NCI-H1417 (cell line): ENCODE data around the gene INTS11.

Source experiments
- DNase-seq, 3 experiments: peaks; one replicate each; lab custom pipeline; 2025; lab: John Stamatoyannopoulos, UW

Gene INTS11

DNA sequence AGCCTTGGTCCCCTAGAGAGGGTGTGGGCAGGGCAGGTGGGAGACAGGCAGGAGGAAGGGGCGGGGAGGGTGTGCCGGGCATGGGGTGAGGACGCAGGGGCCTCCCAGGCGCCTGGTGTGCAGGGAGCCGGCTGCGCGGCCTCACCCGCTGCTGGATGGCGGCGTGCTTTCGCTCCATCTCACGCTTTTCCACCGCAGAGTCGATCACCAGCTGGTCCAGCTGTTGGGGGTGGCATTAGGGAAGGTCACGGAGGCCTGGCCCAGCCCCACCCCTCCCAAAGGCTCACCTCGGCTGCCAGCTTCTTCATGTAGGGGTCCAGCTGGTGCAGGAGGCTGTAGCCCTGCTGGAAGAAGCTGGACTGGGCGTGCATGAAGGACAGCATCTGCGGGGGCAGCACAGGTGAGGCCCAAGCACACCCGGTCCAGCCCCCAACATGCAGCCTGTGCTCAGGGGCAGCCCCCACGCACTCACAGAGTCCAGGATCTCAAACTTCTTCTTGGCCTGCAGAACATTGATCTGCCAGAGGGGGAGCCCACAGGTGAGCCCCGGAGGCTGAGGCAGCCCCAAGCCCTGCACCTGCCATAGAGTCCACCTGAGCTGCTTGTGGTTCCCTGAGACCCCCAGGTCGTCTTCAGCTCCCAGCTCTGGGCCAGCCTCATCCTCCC, 24.6 kb downstream of the INTS11 start:
- DNase-seq = peak in 1 of 3 experiments; percentile 20

- DNase-seq = peak in 2 of 3 experiments; percentile 40 to 51
Measured at GRCh38 chr1:1298861-1299685, 25.4 kb downstream of the INTS11 start.

DNA sequence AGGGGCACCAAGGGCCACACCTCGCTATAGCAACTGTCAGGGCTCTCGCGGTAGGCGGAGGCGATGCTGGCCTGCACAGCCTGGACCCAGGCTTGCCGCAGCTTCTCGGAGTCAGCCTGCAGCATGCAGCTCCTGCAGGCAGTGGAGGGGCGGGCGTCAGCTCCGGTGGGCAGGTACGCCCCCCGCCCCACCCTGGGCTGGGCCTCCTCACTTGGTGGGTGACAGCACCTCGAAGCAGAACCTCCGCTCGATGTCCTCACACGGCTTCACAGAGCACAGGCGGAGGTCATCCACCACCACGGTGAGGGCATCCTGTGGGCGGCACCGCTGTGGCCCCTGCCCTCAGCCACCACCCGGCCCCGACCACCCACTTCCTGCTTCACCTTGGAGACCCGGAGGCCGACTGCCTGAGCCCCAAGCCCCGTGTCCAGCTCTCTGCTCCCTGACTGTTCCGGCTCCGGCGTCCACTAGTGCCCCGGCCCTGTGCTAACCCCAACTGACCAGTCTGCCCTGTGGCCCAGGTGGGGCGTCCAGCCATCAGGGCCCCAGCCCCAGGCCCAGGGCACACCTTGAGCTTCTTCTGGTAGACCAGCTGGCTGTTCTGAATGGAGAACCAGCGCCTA, 26.5 kb downstream of the INTS11 start:
- no peak for DNase-seq

GRCh38 chr1:1296070-1297061, 28.1 kb downstream of the INTS11 start:
- no peak for DNase-seq

- no peak for DNase-seq
Measured at GRCh38 chr1:1295154-1295923, 29.1 kb downstream of the INTS11 start.

DNA sequence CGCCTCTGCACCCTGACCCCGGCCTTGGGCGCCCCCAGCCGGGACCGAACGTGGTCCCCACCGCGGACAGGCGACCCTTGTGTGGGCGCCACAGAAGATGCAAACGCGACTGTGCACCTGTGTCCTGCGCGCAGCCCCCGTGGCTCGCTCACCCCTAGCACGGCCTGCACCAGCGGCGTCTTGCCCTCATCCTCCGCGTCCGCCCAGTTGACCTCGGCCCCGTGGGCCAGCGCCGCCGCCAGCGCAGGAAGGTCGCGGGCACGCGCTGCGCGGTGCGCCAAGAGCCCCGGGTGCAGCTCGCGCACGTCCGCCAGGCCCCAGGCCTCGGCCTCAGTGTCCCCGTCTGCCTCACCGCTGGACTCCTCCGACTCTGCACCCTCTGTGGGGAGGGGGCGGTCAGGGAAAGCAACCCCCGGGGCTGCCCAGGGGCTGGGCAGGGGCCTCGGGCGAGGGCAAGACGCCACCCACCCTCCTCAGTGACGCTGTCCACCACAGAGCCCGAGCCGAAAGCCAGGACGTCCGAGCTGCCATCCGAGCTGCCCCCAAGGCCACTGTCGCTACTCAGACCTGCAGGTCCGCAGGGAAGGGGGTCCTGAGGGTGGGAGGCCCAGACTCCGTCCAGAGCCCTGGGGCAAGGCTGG, 30.1 kb downstream of the INTS11 start:
- no peak for DNase-seq

- no peak for DNase-seq
Measured at GRCh38 chr1:1293263-1294249, 30.9 kb downstream of the INTS11 start.

GRCh38 chr1:1292851-1293250, 31.6 kb downstream of the INTS11 start:
- no peak for DNase-seq

GRCh38 chr1:1292442-1292779, 32.0 kb downstream of the INTS11 start:
- no peak for DNase-seq

DNA sequence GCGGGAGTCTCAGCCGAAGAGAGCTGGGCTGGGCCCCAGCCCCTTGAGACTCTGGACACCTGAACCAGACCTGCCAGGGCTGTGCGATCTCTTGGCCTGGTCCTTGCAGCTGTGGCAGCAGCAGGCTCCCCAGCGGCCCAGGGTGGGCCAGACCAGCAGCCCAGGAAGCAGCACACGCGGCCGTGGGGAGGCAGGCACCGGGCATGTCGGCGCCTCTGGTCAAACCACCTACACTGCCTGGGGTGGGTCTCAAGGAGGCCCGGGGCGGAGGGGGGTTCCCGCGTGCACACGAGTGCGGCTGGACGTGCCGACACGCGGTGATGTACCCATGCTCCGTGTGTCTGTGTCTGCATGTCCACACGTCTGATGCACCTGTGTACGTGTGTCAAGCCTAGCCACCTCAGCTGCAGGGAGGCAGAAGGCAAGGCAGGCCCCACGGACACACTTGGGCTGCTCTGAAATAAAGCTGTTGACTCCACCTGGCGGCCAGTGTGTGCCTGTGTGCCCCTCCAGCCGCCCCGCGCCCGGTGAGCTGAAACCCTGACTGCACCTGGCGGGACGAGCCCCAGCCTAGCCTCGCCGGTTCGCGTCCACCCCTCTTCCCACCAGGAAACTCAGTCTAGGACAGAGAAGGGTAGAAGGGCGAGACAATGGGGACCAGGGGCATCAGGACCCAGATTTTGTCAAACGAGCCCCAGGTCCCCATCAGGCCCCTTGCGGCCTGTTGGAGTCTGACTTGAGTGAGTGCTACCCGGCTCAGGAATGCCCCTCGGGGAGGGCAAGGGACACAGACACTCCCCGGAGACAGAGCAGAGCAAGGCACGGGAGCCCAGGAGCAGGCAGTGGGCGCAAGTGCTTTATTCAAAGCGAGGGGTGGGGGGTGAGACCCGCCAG, 32.7 kb downstream of the INTS11 start:
- DNase-seq = peak; percentile 71 to 86 (median 83)

- DNase-seq = peak; percentile 43 to 76 (median 61)
Measured at GRCh38 chr1:1291023-1291528, 33.4 kb downstream of the INTS11 start.

DNA sequence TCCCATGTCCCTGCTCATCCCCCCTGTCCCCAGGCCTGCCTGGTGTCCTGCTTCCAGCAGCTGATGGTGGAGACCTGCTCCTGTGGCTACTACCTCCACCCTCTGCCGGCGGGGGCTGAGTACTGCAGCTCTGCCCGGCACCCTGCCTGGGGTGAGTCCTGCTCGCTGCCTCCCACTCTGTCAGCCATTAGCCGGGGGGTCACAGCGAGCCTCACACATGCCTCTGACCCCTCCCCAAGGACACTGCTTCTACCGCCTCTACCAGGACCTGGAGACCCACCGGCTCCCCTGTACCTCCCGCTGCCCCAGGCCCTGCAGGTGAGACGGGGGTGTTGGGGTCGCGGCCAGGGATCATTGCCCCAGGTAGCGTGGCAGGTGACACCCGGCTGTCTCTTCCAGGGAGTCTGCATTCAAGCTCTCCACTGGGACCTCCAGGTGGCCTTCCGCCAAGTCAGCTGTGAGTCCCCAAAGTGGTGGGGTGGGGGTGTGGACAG, 34.2 kb downstream of the INTS11 start:
- DNase-seq = peak; percentile 20 to 36 (median 24)

DNA sequence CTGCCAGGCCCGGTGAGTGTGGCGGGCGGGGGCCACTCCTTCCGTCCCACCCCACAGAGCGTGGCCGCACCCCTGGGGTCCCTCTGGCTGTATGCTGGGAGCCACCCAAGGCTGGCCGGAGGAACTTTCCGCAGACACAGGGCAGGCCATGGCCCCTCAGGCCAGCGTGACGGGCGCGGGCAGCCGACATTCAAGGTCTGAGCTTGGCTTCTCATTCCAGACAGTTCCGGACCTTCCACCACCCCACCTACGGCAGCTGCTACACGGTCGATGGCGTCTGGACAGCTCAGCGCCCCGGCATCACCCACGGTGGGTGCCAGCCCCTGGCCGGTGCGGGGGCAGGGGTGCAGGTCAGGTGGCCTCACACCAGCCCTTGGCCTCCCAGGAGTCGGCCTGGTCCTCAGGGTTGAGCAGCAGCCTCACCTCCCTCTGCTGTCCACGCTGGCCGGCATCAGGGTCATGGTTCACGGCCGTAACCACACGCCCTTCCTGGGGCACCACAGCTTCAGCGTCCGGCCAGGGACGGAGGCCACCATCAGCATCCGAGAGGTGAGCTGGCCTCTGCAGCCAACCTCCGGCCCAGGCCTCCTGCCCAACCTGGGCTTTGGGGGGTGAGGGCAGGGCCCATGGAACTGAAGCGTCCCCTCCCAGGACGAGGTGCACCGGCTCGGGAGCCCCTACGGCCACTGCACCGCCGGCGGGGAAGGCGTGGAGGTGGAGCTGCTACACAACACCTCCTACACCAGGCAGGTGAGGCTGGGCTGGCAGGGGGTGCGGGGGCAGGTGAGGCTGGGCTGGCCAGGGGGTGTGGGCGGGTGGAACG, 37.0 kb downstream of the INTS11 start:
- DNase-seq = peak in 2 of 3 experiments; percentile 6 to 39

DNA sequence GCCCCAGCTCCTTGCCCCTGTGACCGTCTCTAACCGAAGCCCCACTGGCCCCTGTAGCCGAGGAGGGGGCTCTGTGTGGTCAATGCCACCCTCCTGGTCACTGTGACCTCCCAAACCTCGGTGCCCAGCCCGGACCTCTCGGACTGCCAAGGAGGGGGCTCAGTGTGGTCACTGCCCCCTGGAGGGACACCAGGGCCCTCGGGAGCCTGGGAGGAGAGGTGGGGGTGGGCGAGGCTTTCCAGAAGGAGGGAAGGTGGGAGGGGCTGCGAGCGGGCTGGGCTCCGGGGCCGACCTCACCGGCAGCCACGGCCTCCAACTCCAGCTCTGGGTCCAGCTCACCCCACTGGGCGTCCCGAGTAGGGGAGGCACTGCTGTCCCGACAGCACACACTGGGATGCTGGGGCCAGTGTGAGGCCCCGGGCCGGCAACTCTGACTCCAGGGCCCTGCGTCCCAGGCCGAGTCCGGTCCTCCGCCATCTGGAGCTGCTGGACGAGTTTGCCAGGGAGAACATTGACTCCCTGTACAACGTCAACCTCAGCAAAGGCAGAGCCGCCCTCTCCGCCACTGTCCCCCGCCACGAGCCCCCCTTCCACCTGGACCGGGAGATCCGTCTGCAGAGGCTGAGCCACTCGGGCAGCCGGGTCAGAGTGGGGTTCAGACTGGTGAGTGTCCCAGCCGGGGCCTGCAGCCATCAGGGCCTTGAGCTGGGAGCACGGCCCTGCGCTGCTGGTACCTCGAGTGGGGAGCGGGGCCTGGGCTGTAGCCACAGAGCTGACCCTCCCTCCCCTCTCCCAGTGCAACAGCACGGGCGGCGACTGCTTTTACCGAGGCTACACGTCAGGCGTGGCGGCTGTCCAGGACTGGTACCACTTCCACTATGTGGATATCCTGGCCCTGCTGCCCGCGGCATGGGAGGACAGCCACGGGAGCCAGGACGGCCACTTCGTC, 37.9 kb downstream of the INTS11 start:
- no peak for DNase-seq

DNA sequence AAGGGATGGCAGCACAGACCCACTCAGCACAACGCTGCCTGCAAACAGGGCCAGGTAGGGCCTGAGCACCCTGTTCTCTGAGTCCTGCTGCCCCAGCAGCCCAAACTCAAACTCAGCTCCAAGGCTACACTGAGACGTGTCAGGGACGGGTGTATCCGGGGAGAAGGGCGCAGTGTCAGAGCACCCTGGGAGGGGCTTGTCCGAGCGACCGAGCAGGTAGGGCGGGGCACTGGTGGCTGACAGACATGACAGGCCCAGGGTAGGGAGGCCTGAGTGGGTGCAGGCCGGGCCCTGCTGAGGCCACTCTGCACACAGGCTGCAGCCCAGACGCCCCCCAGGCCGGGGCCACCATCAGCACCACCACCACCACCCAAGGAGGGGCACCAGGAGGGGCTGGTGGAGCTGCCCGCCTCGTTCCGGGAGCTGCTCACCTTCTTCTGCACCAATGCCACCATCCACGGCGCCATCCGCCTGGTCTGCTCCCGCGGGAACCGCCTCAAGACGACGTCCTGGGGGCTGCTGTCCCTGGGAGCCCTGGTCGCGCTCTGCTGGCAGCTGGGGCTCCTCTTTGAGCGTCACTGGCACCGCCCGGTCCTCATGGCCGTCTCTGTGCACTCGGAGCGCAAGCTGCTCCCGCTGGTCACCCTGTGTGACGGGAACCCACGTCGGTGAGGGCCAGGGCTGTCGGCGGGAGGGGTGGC, 38.7 kb downstream of the INTS11 start:
- DNase-seq = peak in 2 of 3 experiments; percentile 29
